HG03280 (cell line): ENCODE measurements around the gene HOXD4.

ENCODE experiments used
- ATAC-seq: cut with Tn5 transposase; IDR thresholded peaks from one replicate; pipeline ENCODE4 v1.9.1; 2021; ENCODE audit warnings: mild to moderate bottlenecking, moderate library complexity; ENCODE audit not compliant: unreplicated experiment

Gene HOXD4

GRCh38 chr2:176170602-176171305 lies 19.4 kb downstream of the HOXD4 start:
- ATAC-seq: no peak

DNA sequence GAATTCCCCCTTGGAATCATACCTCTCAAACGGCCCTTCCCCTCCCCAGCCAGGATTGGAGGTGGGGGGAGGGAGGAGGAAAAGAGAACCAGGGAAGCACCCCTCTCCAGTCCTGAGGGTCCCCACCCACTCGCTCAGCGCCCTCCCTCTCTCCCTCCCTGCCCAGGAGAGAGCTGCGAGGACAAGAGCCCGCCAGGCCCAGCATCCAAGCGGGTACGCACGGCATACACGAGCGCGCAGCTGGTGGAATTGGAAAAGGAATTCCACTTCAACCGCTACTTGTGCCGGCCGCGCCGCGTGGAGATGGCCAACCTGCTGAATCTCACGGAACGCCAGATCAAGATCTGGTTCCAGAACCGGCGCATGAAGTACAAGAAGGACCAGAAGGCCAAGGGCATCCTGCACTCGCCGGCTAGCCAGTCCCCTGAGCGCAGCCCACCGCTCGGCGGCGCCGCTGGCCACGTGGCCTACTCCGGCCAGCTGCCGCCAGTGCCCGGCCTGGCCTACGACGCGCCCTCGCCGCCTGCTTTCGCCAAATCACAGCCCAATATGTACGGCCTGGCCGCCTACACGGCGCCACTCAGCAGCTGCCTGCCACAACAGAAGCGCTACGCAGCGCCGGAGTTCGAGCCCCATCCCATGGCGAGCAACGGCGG lies 20.1 kb downstream of the HOXD4 start:
- no peak for ATAC-seq

DNA sequence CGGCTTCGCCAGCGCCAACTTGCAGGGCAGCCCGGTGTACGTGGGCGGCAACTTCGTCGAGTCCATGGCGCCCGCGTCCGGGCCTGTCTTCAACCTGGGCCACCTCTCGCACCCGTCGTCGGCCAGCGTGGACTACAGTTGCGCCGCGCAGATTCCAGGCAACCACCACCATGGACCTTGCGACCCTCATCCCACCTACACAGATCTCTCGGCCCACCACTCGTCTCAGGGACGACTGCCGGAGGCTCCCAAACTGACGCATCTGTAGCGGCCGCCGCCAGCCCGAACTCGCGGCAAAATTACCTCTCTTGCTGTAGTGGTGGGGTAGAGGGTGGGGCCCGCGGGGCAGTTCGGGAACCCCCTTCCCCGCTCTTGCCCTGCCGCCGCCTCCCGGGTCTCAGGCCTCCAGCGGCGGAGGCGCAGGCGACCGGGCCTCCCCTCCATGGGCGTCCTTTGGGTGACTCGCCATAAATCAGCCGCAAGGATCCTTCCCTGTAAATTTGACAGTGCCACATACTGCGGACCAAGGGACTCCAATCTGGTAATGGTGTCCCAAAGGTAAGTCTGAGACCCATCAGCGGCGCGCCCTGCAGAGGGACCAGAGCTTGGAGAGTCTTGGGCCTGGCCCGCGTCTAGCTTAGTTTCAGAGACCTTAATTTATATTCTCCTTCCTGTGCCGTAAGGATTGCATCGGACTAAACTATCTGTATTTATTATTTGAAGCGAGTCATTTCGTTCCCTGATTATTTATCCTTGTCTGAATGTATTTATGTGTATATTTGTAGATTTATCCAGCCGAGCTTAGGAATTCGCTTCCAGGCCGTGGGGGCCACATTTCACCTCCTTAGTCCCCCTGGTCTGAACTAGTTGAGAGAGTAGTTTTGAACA lies 20.9 kb downstream of the HOXD4 start:
- ATAC-seq: no peak

- ATAC-seq: no peak
These were observed 21.7 kb downstream of the HOXD4 start for GRCh38 chr2:176172895-176173566.

DNA sequence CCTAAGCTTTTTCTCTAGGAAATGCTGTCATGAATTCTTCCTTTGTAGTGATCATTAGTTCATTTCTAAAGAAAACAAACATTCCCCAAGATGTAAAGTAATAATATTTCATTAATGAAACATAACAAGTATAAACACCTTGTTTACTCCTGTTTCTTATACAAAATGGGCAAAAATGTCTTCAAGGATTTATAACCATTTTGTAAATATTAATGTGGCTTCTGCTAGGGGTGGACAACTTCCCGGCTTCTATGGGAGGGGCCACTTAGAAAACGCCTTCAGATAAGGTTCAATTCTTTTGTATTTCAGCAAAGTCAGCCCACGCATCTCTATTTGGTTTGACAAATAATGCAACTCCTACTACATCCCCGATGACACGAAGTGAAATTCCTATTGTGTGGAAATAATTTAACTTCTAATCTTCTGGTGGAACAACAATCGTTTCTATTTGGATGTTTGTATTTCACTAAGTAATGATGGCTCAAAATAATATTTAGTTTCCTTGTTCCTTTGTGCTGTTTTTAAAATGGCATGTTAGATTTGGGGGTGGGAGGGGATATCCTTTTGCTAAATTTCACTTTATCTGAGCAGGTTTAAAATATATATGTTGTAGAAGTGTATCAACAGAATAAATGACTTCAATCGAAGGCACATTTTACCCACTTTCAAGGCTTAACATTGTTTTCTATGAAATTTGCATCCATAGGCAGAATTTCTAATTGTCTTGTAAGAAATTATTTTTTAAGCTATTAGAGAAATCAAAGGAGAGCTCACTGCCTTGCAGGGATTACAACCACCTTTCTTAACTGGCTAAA lies 22.4 kb downstream of the HOXD4 start:
- ATAC-seq: no peak

GRCh38 chr2:176174382-176174823 lies 23.1 kb downstream of the HOXD4 start:
- ATAC-seq: no peak

GRCh38 chr2:176174824-176175708 lies 23.7 kb downstream of the HOXD4 start:
- no peak for ATAC-seq

DNA sequence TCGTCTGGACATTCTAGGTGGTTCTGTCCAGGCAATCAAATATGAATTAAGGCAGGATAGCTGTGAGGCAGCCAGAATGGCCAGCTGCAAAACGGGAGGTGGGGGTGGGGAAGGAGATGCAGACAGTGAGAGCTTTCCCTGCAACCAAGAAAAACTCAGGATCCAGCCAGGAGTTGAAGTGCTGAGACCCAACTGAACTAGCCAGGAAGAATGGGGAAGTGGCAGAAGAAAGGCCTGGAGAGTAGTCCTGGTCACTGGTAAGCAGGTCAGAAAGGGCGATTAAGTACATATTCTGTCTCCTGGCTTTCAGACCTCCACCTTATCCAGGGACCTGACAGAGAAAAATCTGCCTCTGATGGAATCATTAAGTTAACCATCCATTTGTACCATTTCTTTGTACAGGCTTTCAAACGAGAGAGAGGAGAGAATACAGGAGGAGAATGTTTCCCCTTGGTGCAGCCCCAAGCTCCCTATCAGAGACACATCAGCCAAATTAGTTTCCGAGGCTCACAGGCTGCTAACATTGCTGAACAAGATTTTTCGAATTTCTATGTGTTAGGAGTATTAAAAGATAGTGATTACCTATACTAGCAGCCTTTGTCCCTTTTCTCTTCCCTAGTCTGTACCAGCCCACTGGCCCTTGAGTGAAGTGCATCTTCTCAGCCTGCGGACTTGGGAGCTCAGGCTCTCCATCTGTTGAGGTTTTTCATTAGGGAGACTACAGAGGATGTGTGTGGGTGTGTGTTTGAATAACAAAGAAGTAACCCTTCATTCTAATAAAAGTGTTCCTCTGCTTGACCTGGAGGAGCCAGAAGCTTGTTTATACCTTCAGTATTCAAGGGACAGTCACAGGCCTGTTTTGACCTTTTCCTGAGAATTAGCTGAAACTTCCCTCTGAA lies 24.6 kb downstream of the HOXD4 start:
- no peak for ATAC-seq

GRCh38 chr2:176177580-176178037 lies 26.3 kb downstream of the HOXD4 start:
- no peak for ATAC-seq

GRCh38 chr2:176178038-176178756 lies 26.8 kb downstream of the HOXD4 start:
- ATAC-seq: no peak

GRCh38 chr2:176178757-176179295 lies 27.5 kb downstream of the HOXD4 start:
- no peak for ATAC-seq

GRCh38 chr2:176181551-176181950 lies 30.2 kb downstream of the HOXD4 start:
- no peak for ATAC-seq

- ATAC-seq: no peak
These were observed 31.3 kb downstream of the HOXD4 start for GRCh38 chr2:176182671-176183070.

DNA sequence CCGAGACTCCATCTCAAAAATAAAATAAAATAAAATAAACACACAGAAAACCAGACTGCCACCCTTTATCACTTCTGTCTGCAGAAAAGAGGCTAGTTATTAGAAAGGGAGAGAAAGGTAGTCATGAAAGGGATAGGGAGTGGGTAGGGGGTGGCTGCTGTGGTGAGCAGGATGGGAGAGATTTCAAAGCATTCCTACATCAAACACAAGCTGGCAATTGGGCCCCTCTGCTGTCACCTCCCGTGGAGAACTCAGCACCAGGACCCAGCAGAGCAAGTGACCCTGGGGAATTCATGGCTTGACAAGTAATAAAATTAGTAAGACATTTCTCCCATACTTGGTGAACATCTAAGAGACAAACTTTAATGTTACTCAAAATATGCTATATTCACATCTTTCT lies 33.4 kb downstream of the HOXD4 start:
- ATAC-seq: no peak

GRCh38 chr2:176186024-176186423 lies 34.7 kb downstream of the HOXD4 start:
- no peak for ATAC-seq

GRCh38 chr2:176187200-176187898 lies 36.0 kb downstream of the HOXD4 start:
- ATAC-seq: no peak
